SK-N-MC (cell line): ENCODE results near the gene TINCR.

Experiments used
- EZH2 ChIP-seq: fragments of 200-600 bp; sonication (generic); IDR thresholded peaks from one replicate; pipeline ENCODE4 v1.6.1; 2017; ENCODE audit warnings: antibody characterized with exemption
- POLR2AphosphoS5 ChIP-seq: IDR thresholded peaks from 2 replicates; pipeline ENCODE4 v1.6.1; 2012; ENCODE audit warnings: mild to moderate bottlenecking, low read depth, low read length, borderline replicate concordance

- TF ChIP-seq EZH2 (no peak), POLR2AphosphoS5 (no peak)
Measured at GRCh38 chr19:5572556-5573286, 5.0 kb upstream of the TINCR start.
